AG09309 (cell line): ENCODE results near the gene SNCAIP.

ENCODE experiments used
- DNase-seq: peaks from one replicate; pipeline ENCODE4 v3.0.0-alpha.2; 2010; ENCODE audit warnings: low read depth
- H3K4me3 ChIP-seq: 2 replicates; pipeline ENCODE4 v1.5.1; 2011; ENCODE audit warnings: mild to moderate bottlenecking, low read depth, low read length, moderate library complexity; ENCODE audit not compliant: control insufficient read depth
- CTCF ChIP-seq: IDR thresholded peaks from 2 replicates; pipeline ENCODE4 v1.5.1; 2011; ENCODE audit warnings: mild to moderate bottlenecking, low read depth, low read length, inconsistent platforms; ENCODE audit not compliant: insufficient read depth, control insufficient read depth; ENCODE audit errors: missing control alignments

SNCAIP gene

GRCh38 chr5:122286541-122286940 is 25.5 kb upstream of the SNCAIP start:
- no peak overlapping the region for H3K4me3 ChIP-seq
- no peak for TF ChIP-seq CTCF
- DNase-seq: no peak

- no peak for DNase-seq
- TF ChIP-seq CTCF: no peak
Measured at GRCh38 chr5:122287101-122287500, 24.9 kb upstream of the SNCAIP start.

GRCh38 chr5:122291000-122291901 is 20.8 kb upstream of the SNCAIP start:
- no peak for TF ChIP-seq CTCF
- DNase-seq: no peak
- H3K4me3 ChIP-seq: no peak overlapping the region

More at GRCh38 chr5:122287101-122287500, 24.9 kb upstream of the SNCAIP start:
- no peak overlapping the region for H3K4me3 ChIP-seq

GRCh38 chr5:122292332-122292731 is 19.7 kb upstream of the SNCAIP start:
- TF ChIP-seq CTCF: no peak
- H3K4me3 ChIP-seq: no peak overlapping the region
- peak; percentile 34 for DNase-seq

- no peak for DNase-seq
- peak; percentile 19 for TF ChIP-seq CTCF
- no peak overlapping the region for H3K4me3 ChIP-seq
Measured at GRCh38 chr5:122295138-122295537, 16.9 kb upstream of the SNCAIP start.

GRCh38 chr5:122296871-122297270 is 15.2 kb upstream of the SNCAIP start:
- no peak for TF ChIP-seq CTCF
- no peak overlapping the region for H3K4me3 ChIP-seq
- no peak for DNase-seq
